Lung microvascular endothelial cell (primary cell): ENCODE results near the gene RSRC1. TPM values are rescaled to one million over a fixed set of nuclear protein-coding genes. Genes with fewer than 3 reads are reported as not detected.
A peak's percentile ranks its signal among the peaks of the same experiment; 100 is the strongest.
"Not testable (repeated sequence)": the region's sequence is repeated elsewhere in the genome, so short reads cannot be mapped to it uniquely, and the experiment has no call there.

Experiments
- DNase-seq, 2 donors: peaks; one replicate each; pipeline versions ENCODE4 v3.0.0 to v3.0.0-alpha.2; 2010; ENCODE audit warnings: low read depth in 2 of 2
- total RNA-seq: library from RNA; depleted of rRNA; stranded (reverse); fragments of >200 nt; gene quantifications from 2 replicates; pipeline ENCODE4 v1.2.1, GENCODE V29; 2014

Gene RSRC1
- total RNA-seq, 1 donor from 2014 or later = 26.8 TPM

GRCh38 chr3:158455406-158455805 is 345.5 kb downstream of the RSRC1 start:
- DNase-seq = no peak

- DNase-seq = no peak
These were observed 346.2 kb downstream of the RSRC1 start for GRCh38 chr3:158456114-158456513.

GRCh38 chr3:158458464-158458863 is 348.6 kb downstream of the RSRC1 start:
- no peak for DNase-seq

GRCh38 chr3:158460926-158461325 is 351.0 kb downstream of the RSRC1 start:
- DNase-seq = no peak

- DNase-seq = no peak
These were observed 353.7 kb downstream of the RSRC1 start for GRCh38 chr3:158463556-158463955.

GRCh38 chr3:158465074-158465473 is 355.2 kb downstream of the RSRC1 start:
- DNase-seq = no peak

GRCh38 chr3:158470944-158471638 is 361.2 kb downstream of the RSRC1 start:
- no peak for DNase-seq

- peak; percentile 12 to 89 for DNase-seq
These were observed 361.9 kb downstream of the RSRC1 start for GRCh38 chr3:158471639-158472294.

- no peak for DNase-seq
These were observed 369.2 kb downstream of the RSRC1 start for GRCh38 chr3:158479051-158479450.

- no peak for DNase-seq
These were observed 373.9 kb downstream of the RSRC1 start for GRCh38 chr3:158483701-158484235.

GRCh38 chr3:158486200-158486599 is 376.3 kb downstream of the RSRC1 start:
- DNase-seq = no peak

- peak in 1 of 2 donors; percentile 10 for DNase-seq
These were observed 378.8 kb downstream of the RSRC1 start for GRCh38 chr3:158488670-158489069.

GRCh38 chr3:158489181-158489580 is 379.3 kb downstream of the RSRC1 start:
- no peak for DNase-seq

- no peak for DNase-seq
These were observed 382.1 kb downstream of the RSRC1 start for GRCh38 chr3:158491968-158492367.

- no peak for DNase-seq
These were observed 382.8 kb downstream of the RSRC1 start for GRCh38 chr3:158492685-158493084.

GRCh38 chr3:158493931-158494330 is 384.0 kb downstream of the RSRC1 start:
- no peak for DNase-seq

- DNase-seq = no peak
These were observed 384.8 kb downstream of the RSRC1 start for GRCh38 chr3:158494673-158495072.

GRCh38 chr3:158495398-158495902 is 385.6 kb downstream of the RSRC1 start:
- not testable (repeated sequence) for DNase-seq

GRCh38 chr3:158505117-158505516 is 395.2 kb downstream of the RSRC1 start:
- no peak for DNase-seq

GRCh38 chr3:158506456-158506855 is 396.6 kb downstream of the RSRC1 start:
- DNase-seq = no peak

GRCh38 chr3:158508481-158508880 is 398.6 kb downstream of the RSRC1 start:
- DNase-seq = no peak

- no peak for DNase-seq
These were observed 400.0 kb downstream of the RSRC1 start for GRCh38 chr3:158509891-158510290.

GRCh38 chr3:158516729-158517128 is 406.8 kb downstream of the RSRC1 start:
- DNase-seq = not testable (repeated sequence)
